Measurements from ENCODE around the gene LRPPRC.
"Not testable (repeated sequence)": the region's sequence is repeated elsewhere in the genome, so short reads cannot be mapped to it uniquely, and the experiment has no call there.

The LRPPRC gene

GRCh38 chr2:43977677-43978375 is 18.0 kb downstream of the LRPPRC start:
- DNase-seq: no peak

GRCh38 chr2:43960921-43961320 is 34.9 kb downstream of the LRPPRC start:
- no peak for DNase-seq

GRCh38 chr2:43958397-43959275 is 37.2 kb downstream of the LRPPRC start:
- no peak for DNase-seq

GRCh38 chr2:43950383-43951008 is 45.3 kb downstream of the LRPPRC start:
- no peak for DNase-seq

- no peak for DNase-seq
These were observed 47.4 kb downstream of the LRPPRC start for GRCh38 chr2:43948370-43948769.

GRCh38 chr2:43946685-43947084 is 49.1 kb downstream of the LRPPRC start:
- DNase-seq: no peak

- DNase-seq: no peak
These were observed 50.4 kb downstream of the LRPPRC start for GRCh38 chr2:43945439-43945838.

- DNase-seq: peak; percentile 48
These were observed 50.9 kb downstream of the LRPPRC start for GRCh38 chr2:43944915-43945314.

GRCh38 chr2:43943809-43944452 is 51.9 kb downstream of the LRPPRC start:
- peak; percentile 22 for DNase-seq

GRCh38 chr2:43943323-43943722 is 52.5 kb downstream of the LRPPRC start:
- no peak for DNase-seq

- no peak for DNase-seq
These were observed 52.9 kb downstream of the LRPPRC start for GRCh38 chr2:43942881-43943280.

- DNase-seq: no peak
These were observed 53.8 kb downstream of the LRPPRC start for GRCh38 chr2:43941966-43942365.

- DNase-seq: no peak
These were observed 54.4 kb downstream of the LRPPRC start for GRCh38 chr2:43941359-43941758.

GRCh38 chr2:43939695-43940256 is 56.0 kb downstream of the LRPPRC start:
- peak; percentile 46 for DNase-seq

GRCh38 chr2:43937269-43937820 is 58.4 kb downstream of the LRPPRC start:
- no peak for DNase-seq

- no peak for DNase-seq
These were observed 61.2 kb downstream of the LRPPRC start for GRCh38 chr2:43934567-43934966.

GRCh38 chr2:43931293-43931692 is 64.5 kb downstream of the LRPPRC start:
- no peak for DNase-seq

- no peak for DNase-seq
These were observed 68.3 kb downstream of the LRPPRC start for GRCh38 chr2:43927442-43927841.

GRCh38 chr2:43925431-43925830 is 70.4 kb downstream of the LRPPRC start:
- no peak for DNase-seq

GRCh38 chr2:43924463-43924862 is 71.3 kb downstream of the LRPPRC start:
- DNase-seq: no peak

GRCh38 chr2:43911136-43911790 is 84.5 kb downstream of the LRPPRC start:
- not testable (repeated sequence) for DNase-seq
